Posterior cingulate gyrus (tissue), 11 donors: ENCODE results near the gene DOCK9.
A peak's percentile ranks its signal among the peaks of the same experiment; 100 is the strongest.

Source experiments
- DNase-seq, 10 donors: peaks; one replicate each; pipeline versions ENCODE4 v3.0.0 to v3.0.0-alpha.2; 2020 to 2021; ENCODE audit warnings: mixed read lengths in 3 of 10
- intact Hi-C: fragments of 100-400 bp; cut with DNase I; formaldehyde crosslinking; loops from one replicate; pipeline ENCODE4 v1.15.1; 2023

Gene DOCK9

GRCh38 chr13:98957731-98958442 lies 20.0 kb downstream of the DOCK9 start:
- intact Hi-C loops = no loop called here
- DNase-seq = no peak

GRCh38 chr13:98955336-98955735 lies 22.5 kb downstream of the DOCK9 start:
- intact Hi-C loops = no loop called here

GRCh38 chr13:98954313-98954712 lies 23.6 kb downstream of the DOCK9 start:
- no peak for DNase-seq
- intact Hi-C loops = no loop called here

More at GRCh38 chr13:98955336-98955735, 22.5 kb downstream of the DOCK9 start:
- no peak for DNase-seq

- DNase-seq = no peak
- intact Hi-C loops = no loop called here
These were observed 26.6 kb downstream of the DOCK9 start for GRCh38 chr13:98951266-98951665.

GRCh38 chr13:98950705-98951104 lies 27.2 kb downstream of the DOCK9 start:
- intact Hi-C loops = no loop called here
- no peak for DNase-seq

DNA sequence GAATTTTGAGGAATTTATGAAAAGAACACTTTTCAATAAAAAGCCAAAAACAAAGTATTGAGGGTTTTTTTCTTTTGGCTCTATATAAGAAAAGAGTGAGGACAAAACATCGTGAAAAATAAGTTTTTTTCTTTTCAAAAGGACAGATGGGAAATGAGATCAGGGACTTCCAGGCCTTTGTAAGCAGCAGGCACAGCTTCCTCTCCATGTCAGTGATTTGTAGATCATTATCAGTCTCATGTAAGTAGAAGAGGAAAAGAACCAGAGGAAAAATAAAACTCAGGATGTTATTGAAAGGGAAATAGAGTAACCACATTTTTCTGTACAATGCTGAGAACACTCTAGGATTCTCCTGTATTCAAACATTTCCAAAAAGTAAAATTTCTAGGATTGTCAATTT lies 29.9 kb downstream of the DOCK9 start:
- DNase-seq = no peak
- intact Hi-C loops = no loop called here

DNA sequence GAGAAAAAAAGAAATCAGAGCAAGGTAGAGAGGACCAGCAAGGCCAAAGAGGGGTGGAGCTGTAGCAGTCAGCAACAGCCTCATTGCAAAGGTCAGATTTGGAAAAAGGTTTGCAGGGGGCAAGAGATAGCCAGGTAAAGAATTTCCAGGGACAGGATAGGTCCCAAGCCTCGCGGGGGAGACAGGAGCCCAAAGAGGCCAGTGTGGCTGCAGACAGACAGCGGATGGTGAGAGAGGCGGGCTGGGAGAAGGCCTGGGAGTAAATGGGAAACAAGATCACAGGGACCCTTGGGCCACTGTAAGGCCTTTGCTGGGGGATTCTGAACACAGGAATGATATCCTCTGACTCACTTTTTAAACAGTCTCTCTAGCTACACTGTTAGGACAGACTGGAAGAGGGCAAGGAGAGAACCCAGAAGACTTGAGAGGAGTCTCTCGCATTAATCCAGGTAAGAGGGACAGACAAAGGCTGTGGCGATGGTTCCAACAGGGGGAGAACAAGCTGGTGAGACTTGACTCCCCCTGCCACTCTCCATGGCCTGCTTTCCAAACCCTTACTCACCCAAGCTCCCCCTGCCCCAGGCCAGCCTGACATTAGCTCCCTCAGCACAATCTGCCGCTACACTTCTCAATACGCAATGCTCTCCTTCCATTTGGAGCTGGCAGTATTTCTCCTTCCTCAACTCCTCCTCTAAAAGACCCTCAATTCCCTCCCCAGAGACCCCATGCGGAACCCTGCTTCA lies 31.8 kb downstream of the DOCK9 start:
- DNase-seq = no peak
- intact Hi-C loops = no loop called here

DNA sequence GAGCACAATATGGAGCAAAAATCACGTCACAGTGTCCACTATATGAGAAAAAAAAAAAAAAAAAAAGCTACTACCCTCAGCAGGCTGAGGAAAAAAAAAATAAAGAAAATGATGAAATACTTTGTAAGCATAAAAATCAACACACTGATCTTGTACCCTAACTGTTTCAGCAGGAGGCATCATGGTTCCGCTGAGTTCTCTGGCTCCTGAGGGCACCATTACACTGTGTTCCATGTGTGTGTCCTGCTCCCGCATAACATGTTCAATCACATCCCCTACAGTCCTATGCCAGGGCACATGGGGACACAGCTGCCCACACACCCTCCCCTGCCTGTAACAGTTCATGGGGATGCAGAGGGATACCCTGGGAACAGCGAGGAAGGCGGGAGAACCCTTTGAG lies 33.5 kb downstream of the DOCK9 start:
- DNase-seq = no peak
- intact Hi-C loops = no loop called here

- no peak for DNase-seq
- intact Hi-C loops = no loop called here
These were observed 34.9 kb downstream of the DOCK9 start for GRCh38 chr13:98942997-98943396.

DNA sequence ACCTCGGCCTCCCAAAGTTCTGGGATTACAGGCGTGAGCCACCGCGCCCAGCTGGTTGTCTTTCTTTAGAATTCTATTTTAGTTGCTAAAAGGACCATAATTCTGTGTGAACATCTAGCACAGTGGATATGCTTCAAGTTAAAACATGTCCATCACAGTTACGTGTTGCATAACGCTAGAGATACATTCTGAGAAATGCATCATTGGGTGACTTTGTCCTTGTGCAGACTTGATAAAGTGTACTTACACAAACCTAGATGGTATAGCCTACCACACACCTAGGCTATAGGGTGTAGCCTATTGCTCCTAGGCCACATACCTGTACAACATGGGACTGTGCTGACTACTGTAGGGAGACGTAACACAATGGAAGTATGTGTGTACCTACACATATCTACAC lies 35.4 kb downstream of the DOCK9 start:
- DNase-seq = no peak
- intact Hi-C loops = no loop called here

DNA sequence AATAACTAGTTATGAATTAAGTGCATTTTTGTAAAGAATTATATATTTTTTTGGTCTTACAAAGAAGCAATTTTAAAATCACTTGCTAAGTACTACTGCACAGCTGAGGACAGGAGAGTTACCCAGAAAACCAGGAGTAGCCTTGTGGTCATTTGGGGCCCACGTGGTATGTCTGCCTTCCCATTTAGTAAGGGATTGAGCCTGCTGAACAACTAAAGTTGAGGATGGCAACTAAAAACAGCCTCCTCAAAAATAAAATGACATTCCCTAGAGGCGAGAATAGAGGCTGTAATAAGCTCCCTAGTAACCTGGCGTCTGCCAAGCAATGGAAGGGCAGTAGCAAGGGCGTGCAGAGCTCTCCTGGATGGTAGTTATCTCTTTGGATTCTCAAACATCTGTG lies 36.3 kb downstream of the DOCK9 start:
- intact Hi-C loops = no loop called here
- no peak for DNase-seq

GRCh38 chr13:98941126-98941525 lies 36.7 kb downstream of the DOCK9 start:
- intact Hi-C loops = no loop called here
- DNase-seq = no peak

GRCh38 chr13:98940325-98941001 lies 37.4 kb downstream of the DOCK9 start:
- no peak for DNase-seq
- intact Hi-C loops = no loop called here

GRCh38 chr13:98939660-98940191 lies 38.1 kb downstream of the DOCK9 start:
- intact Hi-C loops = no loop called here
- no peak for DNase-seq

- no peak for DNase-seq
- intact Hi-C loops = no loop called here
These were observed 39.1 kb downstream of the DOCK9 start for GRCh38 chr13:98938801-98939200.

DNA sequence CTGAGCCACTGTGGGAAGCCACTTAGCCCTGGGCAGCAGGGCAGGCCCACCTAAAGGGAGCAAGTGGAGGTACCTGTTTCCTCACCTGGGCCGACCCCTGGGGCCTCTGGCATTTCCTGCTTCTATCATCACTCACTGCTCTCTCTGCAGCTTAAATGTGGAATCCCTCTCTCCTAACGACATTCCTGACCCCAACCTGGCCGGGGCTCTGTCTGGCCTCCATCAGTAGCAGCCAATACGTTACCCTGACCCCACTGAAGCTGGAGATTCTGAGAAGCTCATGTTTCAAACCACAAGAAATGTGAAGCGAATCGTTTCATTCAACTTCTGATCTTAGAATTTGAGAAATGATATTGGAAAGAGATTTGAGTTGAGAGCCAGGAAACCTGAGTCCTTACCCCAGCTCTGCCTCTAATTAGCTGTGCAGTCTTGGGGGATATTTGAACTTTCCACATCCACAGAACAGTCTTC lies 39.9 kb downstream of the DOCK9 start:
- no peak for DNase-seq
- intact Hi-C loops = no loop called here

- no peak for DNase-seq
- intact Hi-C loops = no loop called here
These were observed 43.6 kb downstream of the DOCK9 start for GRCh38 chr13:98934243-98934642.

DNA sequence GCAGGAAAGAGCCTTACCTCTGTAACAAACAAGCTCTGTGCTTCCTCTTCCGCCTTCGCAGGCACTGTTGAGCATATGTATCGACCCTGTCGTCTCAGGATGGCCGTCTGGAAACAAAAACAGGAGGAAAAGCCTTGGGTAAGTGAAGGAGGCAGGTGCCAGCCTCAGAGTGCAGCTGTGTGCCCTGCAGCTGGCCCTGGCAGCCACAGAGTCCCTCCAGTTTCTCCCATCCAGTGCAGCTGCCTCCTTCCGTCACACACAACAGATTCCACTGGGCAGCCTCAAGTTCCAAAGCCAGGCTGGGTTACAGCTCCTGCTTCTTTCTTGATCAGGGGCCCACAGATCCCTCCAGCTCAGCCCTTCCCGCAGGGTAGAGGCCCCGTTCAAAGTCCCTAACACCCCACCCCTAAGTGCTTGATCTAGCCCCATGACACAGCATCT lies 47.7 kb downstream of the DOCK9 start:
- peak in 8 of 10 donors; percentile 13 to 93 (median 42) for DNase-seq

DNA sequence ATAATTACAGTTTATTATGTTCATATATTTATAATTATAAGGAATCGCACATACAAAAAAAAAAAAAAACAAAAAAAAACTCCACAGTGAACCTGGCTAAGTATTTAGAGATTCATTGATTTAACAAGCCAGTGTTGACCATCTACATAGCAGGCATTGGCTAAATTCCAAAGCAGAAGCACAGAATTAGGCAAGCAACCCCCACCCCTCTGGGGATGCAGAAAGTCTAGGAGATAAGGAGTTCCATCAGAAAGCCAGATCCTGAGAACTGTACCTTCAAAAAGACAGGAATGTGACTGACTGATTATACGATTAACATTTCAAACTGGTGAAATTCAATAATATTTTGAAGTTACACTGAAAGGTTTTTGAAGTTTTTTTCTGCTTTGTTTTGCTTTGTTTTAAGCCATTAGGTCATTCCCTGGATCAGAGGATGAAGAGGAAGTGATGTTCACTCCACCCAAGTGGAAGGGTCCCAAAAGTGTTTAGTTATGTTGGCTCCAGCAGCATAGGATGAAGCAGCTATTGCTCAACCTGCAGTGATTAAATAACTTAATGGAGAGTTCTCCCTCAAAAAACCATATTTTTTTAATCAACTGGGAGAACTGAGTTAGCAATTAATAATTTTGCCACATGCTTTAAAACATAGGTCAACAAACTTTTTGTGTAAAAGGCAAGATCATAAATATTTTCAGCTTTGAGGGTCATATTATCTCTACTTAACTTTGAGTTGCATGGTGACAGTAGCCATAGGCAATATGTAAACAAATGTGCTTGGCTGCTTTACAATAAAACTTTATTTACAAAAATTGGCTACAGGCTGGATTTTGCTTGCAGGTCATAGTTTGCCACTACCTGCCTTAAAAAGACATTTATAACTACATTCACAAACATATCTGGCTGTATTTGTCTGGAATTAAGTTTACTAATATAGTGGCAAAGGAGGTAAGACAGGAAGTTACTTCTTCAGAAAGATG lies 49.6 kb downstream of the DOCK9 start:
- intact Hi-C loops = no loop called here
- no peak for DNase-seq

More for the DNA sequence above, 47.7 kb downstream of the DOCK9 start:
- intact Hi-C loops = no loop called here

DNA sequence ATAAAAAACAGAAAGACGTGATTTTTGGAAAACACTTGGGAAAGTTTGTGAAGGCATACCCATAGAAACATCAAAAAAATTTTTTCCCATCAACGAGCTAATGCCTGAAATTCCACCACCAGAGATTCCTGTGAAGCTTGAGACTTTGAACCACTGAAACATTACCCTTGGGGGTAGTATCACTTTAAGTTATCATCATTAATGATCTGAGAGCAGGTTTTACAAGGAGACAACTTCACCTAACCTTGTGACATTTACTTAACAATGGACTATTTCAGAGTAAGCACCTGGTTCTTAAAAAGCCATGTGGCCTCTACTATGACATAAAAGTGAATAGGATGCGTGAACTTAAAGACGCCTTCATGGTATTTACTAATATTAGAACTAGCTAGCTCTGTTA lies 51.9 kb downstream of the DOCK9 start:
- intact Hi-C loops = no loop called here
- DNase-seq = no peak
